ENCODE data around the gene LMBRD2.

- TF ChIP-seq FOXO4 (CRISPR knock-in tag; IDR thresholded peaks at IDR 0.05) (no peak), PPARD (CRISPR knock-in tag; IDR thresholded peaks at IDR 0.05) (no peak), THAP12 (CRISPR knock-in tag; IDR thresholded peaks at IDR 0.05) (no peak)
Measured at GRCh38 chr5:36079200-36079781, 72.4 kb downstream of the LMBRD2 start.
